Middle frontal gyrus (tissue), 1 donor: ENCODE data around the gene KCNE1.
A peak's percentile ranks its signal among the peaks of the same experiment; 100 is the strongest.
"Not testable (repeated sequence)": the region's sequence is repeated elsewhere in the genome, so short reads cannot be mapped to it uniquely, and the experiment has no call there.

Experiments
- DNase-seq: peaks from one replicate; pipeline ENCODE4 v3.0.0-alpha.2; 2015; ENCODE audit warnings: low spot score; ENCODE audit errors: extremely low spot score

KCNE1 gene

GRCh38 chr21:34511787-34512455 lies at the start of gene KCNE1:
TSS of gene KCNE1 (minus strand) at chr21:34512210. CDS start at chr21:34449634, 62,576 bp downstream.
- DNase-seq, result no peak

- no peak for DNase-seq
Measured at GRCh38 chr21:34561806-34562205, 49.8 kb upstream of the KCNE1 start.

- no peak for DNase-seq
Measured at GRCh38 chr21:34560609-34561008, 48.6 kb upstream of the KCNE1 start.

GRCh38 chr21:34560021-34560420 lies 48.0 kb upstream of the KCNE1 start:
- no peak for DNase-seq

- no peak for DNase-seq
Measured at GRCh38 chr21:34559089-34559631, 47.1 kb upstream of the KCNE1 start.

GRCh38 chr21:34558166-34558565 lies 46.2 kb upstream of the KCNE1 start:
- no peak for DNase-seq

GRCh38 chr21:34557261-34557660 lies 45.3 kb upstream of the KCNE1 start:
- no peak for DNase-seq

- DNase-seq, result not testable (repeated sequence)
Measured at GRCh38 chr21:34554670-34555069, 42.7 kb upstream of the KCNE1 start.

GRCh38 chr21:34554227-34554626 lies 42.2 kb upstream of the KCNE1 start:
- no peak for DNase-seq

- DNase-seq, result no peak
Measured at GRCh38 chr21:34553151-34553952, 41.3 kb upstream of the KCNE1 start.

- no peak for DNase-seq
Measured at GRCh38 chr21:34552360-34553098, 40.5 kb upstream of the KCNE1 start.

- no peak for DNase-seq
Measured at GRCh38 chr21:34550182-34550799, 38.3 kb upstream of the KCNE1 start.

- DNase-seq, result no peak
Measured at GRCh38 chr21:34548781-34549376, 36.9 kb upstream of the KCNE1 start.

GRCh38 chr21:34546542-34546941 lies 34.5 kb upstream of the KCNE1 start:
- no peak for DNase-seq

GRCh38 chr21:34545079-34545884 lies 33.3 kb upstream of the KCNE1 start:
- peak; percentile 5 for DNase-seq

- no peak for DNase-seq
Measured at GRCh38 chr21:34544032-34544496, 32.1 kb upstream of the KCNE1 start.

GRCh38 chr21:34543017-34543416 lies 31.0 kb upstream of the KCNE1 start:
- no peak for DNase-seq

GRCh38 chr21:34540206-34540605 lies 28.2 kb upstream of the KCNE1 start:
- no peak for DNase-seq

GRCh38 chr21:34537838-34538237 lies 25.8 kb upstream of the KCNE1 start:
- DNase-seq, result no peak

GRCh38 chr21:34536820-34537219 lies 24.8 kb upstream of the KCNE1 start:
- no peak for DNase-seq
